H9 (cell line): ENCODE results near the gene MCM8. TPM values are rescaled to one million over a fixed set of nuclear protein-coding genes. Genes with fewer than 3 reads are reported as not detected.

ENCODE experiments used
- DNase-seq: peaks from one replicate; pipeline ENCODE4 v3.0.0-alpha.2; 2017
- H2AFZ ChIP-seq: one replicate; pipeline ENCODE4 v1.6.1; 2013; ENCODE audit warnings: mild to moderate bottlenecking, low read length, control low read depth, moderate library complexity
- H2AK5ac ChIP-seq: 2 replicates; pipeline ENCODE4 v1.6.1; 2013; ENCODE audit warnings: low read length, control low read depth, mixed read lengths; ENCODE audit not compliant: insufficient read length
- H2BK120ac ChIP-seq: one replicate; pipeline ENCODE4 v1.6.1; 2013; ENCODE audit warnings: low read depth, mild to moderate bottlenecking, low read length, control low read depth, inconsistent platforms; ENCODE audit not compliant: poor library complexity, severe bottlenecking
- H2BK12ac ChIP-seq: 2 replicates; pipeline ENCODE4 v1.6.1; 2013; ENCODE audit warnings: low read length, control low read depth, mixed read lengths, low read depth; ENCODE audit not compliant: insufficient read length
- H2BK15ac ChIP-seq: 2 replicates; pipeline ENCODE4 v1.6.1; 2013; ENCODE audit warnings: low read depth, low read length, control low read depth
- H2BK20ac ChIP-seq: one replicate; pipeline ENCODE4 v1.6.1; 2013; ENCODE audit warnings: low read depth, mild to moderate bottlenecking, low read length, control low read depth, inconsistent platforms; ENCODE audit not compliant: poor library complexity, severe bottlenecking
- H2BK5ac ChIP-seq: 2 replicates; pipeline ENCODE4 v1.6.1; 2013; ENCODE audit warnings: low read length, control low read depth, mixed read lengths; ENCODE audit not compliant: insufficient read length
- H3K14ac ChIP-seq: 2 replicates; pipeline ENCODE4 v1.6.1; 2013; ENCODE audit warnings: low read length, control low read depth; ENCODE audit not compliant: insufficient read depth
- H3K18ac ChIP-seq: 2 replicates; pipeline ENCODE4 v1.6.1; 2013; ENCODE audit warnings: low read depth, mild to moderate bottlenecking, mixed read lengths, low read length, control low read depth; ENCODE audit not compliant: insufficient read length
- H3K23ac ChIP-seq: 2 replicates; pipeline ENCODE4 v1.6.1; 2013; ENCODE audit warnings: low read length, control low read depth, mixed read lengths, low read depth; ENCODE audit not compliant: insufficient read length
- H3K23me2 ChIP-seq: 2 replicates; pipeline ENCODE4 v1.6.1; 2013; ENCODE audit warnings: low read depth, mild to moderate bottlenecking, mixed read lengths, low read length, control low read depth; ENCODE audit not compliant: insufficient read length, poor library complexity, severe bottlenecking
- H3K27ac ChIP-seq: 2 replicates; pipeline ENCODE4 v1.5.1; 2013; ENCODE audit warnings: low read length, control low read depth, mixed read lengths, low read depth; ENCODE audit not compliant: insufficient read length
- H3K27me3 ChIP-seq: 2 replicates; pipeline ENCODE4 v1.6.1; 2013; ENCODE audit warnings: low read length, control low read depth, inconsistent platforms; ENCODE audit not compliant: insufficient read depth
- H3K4ac ChIP-seq: 2 replicates; pipeline ENCODE4 v1.6.1; 2013; ENCODE audit warnings: low read depth, mild to moderate bottlenecking, control low read depth, inconsistent platforms, low read length, moderate library complexity
- H3K4me1 ChIP-seq: 2 replicates; pipeline ENCODE4 v1.6.1; 2013; ENCODE audit warnings: low read length, control low read depth, inconsistent platforms; ENCODE audit not compliant: insufficient read depth
- H3K4me2 ChIP-seq: 2 replicates; pipeline ENCODE4 v1.6.1; 2013; ENCODE audit warnings: low read length, control low read depth, mixed read lengths; ENCODE audit not compliant: insufficient read length, insufficient read depth
- H3K56ac ChIP-seq: 2 replicates; pipeline ENCODE4 v1.6.1; 2013; ENCODE audit warnings: low read depth, mild to moderate bottlenecking, mixed read lengths, low read length, control low read depth; ENCODE audit not compliant: insufficient read length
- H3K79me1 ChIP-seq: 2 replicates; pipeline ENCODE4 v1.6.1; 2013; ENCODE audit warnings: low read depth, mild to moderate bottlenecking, moderate library complexity, low read length, control low read depth, inconsistent platforms; ENCODE audit not compliant: insufficient read depth, poor library complexity, severe bottlenecking
- H3K79me2 ChIP-seq: 2 replicates; pipeline ENCODE4 v1.6.1; 2013; ENCODE audit warnings: low read length, control low read depth, inconsistent platforms; ENCODE audit not compliant: insufficient read depth
- H3K9ac ChIP-seq: 2 replicates; pipeline ENCODE4 v1.6.1; 2013; ENCODE audit warnings: low read length, control low read depth, mixed read lengths; ENCODE audit not compliant: insufficient read length; ENCODE audit errors: extremely low read depth
- H3K9me3 ChIP-seq: one replicate; pipeline ENCODE4 v1.6.1; 2013; ENCODE audit warnings: low read depth, low read length, inconsistent platforms; ENCODE audit not compliant: control insufficient read depth
- H3T11ph ChIP-seq: one replicate; pipeline ENCODE4 v1.6.1; 2013; ENCODE audit warnings: mild to moderate bottlenecking, low read length, control low read depth, inconsistent platforms
- H4K20me1 ChIP-seq: one replicate; pipeline ENCODE4 v1.6.1; 2013; ENCODE audit not compliant: control insufficient read depth, insufficient read length, insufficient read depth
- H4K5ac ChIP-seq: 2 replicates; pipeline ENCODE4 v1.6.1; 2013; ENCODE audit warnings: low read depth, mild to moderate bottlenecking, mixed read lengths, low read length, control low read depth; ENCODE audit not compliant: insufficient read length
- H4K8ac ChIP-seq: replicated peaks from 2 replicates; pipeline ENCODE4 v1.6.1; 2013; ENCODE audit warnings: low read length, control low read depth, mixed read lengths, low read depth; ENCODE audit not compliant: insufficient read length
- H4K91ac ChIP-seq: 2 replicates; pipeline ENCODE4 v1.6.1; 2013; ENCODE audit warnings: low read depth, mild to moderate bottlenecking, moderate library complexity, mixed read lengths, low read length, control low read depth; ENCODE audit not compliant: insufficient read length
- H3K27ac Mint-ChIP-seq, 3 experiments: 2 replicates in 2 of 3; 3 replicates in 1 of 3; pipeline ENCODE4 v1.8.0; 2020 to 2021; ENCODE audit warnings: mixed read lengths in 3 of 3, mild to moderate bottlenecking in 1 of 3, moderate library complexity in 1 of 3
- H3K27me3 Mint-ChIP-seq: 2 replicates; pipeline ENCODE4 v1.8.0; 2021; ENCODE audit warnings: low read depth, mild to moderate bottlenecking, moderate library complexity, mixed read lengths
- H3K36me3 Mint-ChIP-seq, 3 experiments: 2 replicates in 2 of 3; 3 replicates in 1 of 3; pipeline ENCODE4 v1.8.0; 2020 to 2021; ENCODE audit warnings: low read depth in 3 of 3, mixed read lengths in 3 of 3; ENCODE audit not compliant: insufficient read depth in 1 of 3
- H3K4me1 Mint-ChIP-seq, 2 experiments: 2 replicates each; pipeline ENCODE4 v1.8.0; 2020; ENCODE audit warnings: mixed read lengths in 2 of 2
- H3K4me3 Mint-ChIP-seq, 2 experiments: 2 replicates in 1 of 2; 3 replicates in 1 of 2; pipeline ENCODE4 v1.8.0; 2020 to 2021; ENCODE audit warnings: mild to moderate bottlenecking in 2 of 2, mixed read lengths in 2 of 2, moderate library complexity in 1 of 2
- H3K9me3 Mint-ChIP-seq, 2 experiments: 2 replicates in 1 of 2; 3 replicates in 1 of 2; pipeline ENCODE4 v1.8.0; 2020; ENCODE audit warnings: mild to moderate bottlenecking in 2 of 2, mixed read lengths in 2 of 2, moderate library complexity in 1 of 2
- CTCF ChIP-seq: fragments of 200-600 bp; sonication (generic); conservative IDR thresholded peaks from 3 replicates; pipeline ENCODE4 v1.8.0; 2021; ENCODE audit warnings: antibody characterized with exemption, mild to moderate bottlenecking
- total RNA-seq: library from RNA; stranded (reverse); gene quantifications from 2 replicates; pipeline ENCODE4 v1.2.1, GENCODE V29; 2021

MCM8 gene
- total RNA-seq, 1 experiment from 2014 or later: 32.2 TPM

GRCh38 chr20:6028818-6029217, 78.4 kb downstream of the MCM8 start:
- Mint-ChIP-seq H3K27me3 (no peaks in the 10 kb centered on the region), H3K9me3 (peaks cover 13 to 17% of the 10 kb centered on the region in 2 experiments), H3K36me3 (peaks cover 25 to 39% (median 33%) of the 10 kb centered on the region in 3 experiments), H3K4me1 (no peaks in the 10 kb centered on the region), H3K27ac (no peak overlapping the region; a peak in 1 of 7 replicates), H3K4me3 (no peak overlapping the region)
- Histone ChIP-seq H3K79me1 (peaks cover 3% of the 10 kb centered on the region), H3K14ac (no peak overlapping the region), H3K4ac (no peak overlapping the region), H2AFZ (no peak overlapping the region), H2BK12ac (no peak overlapping the region), H3K23me2 (no peaks in the 10 kb centered on the region), H3K9me3 (no peaks in the 10 kb centered on the region), H2BK120ac (no peak overlapping the region), H3K9ac (no peak overlapping the region), H3K4me2 (no peak overlapping the region), H3K23ac (no peak overlapping the region), H3K18ac (no peak overlapping the region), H2BK20ac (no peak overlapping the region), H4K91ac (no peak overlapping the region), H3K56ac (no peak overlapping the region), H3T11ph (no peak overlapping the region), H4K5ac (no peak overlapping the region), H3K27me3 (no peaks in the 10 kb centered on the region), H4K20me1 (no peaks in the 10 kb centered on the region), H4K8ac (no peak overlapping the region), H2BK15ac (no peak overlapping the region), H3K27ac (no peak overlapping the region), H2AK5ac (no peak overlapping the region), H3K4me1 (no peaks in the 10 kb centered on the region), H3K79me2 (no peaks in the 10 kb centered on the region; the same call in 1 of the 2 replicates), H2BK5ac (no peak overlapping the region)
- DNase-seq: no peak
- no peak for TF ChIP-seq CTCF
